DND-41 (cell line): Measurements from ENCODE around the gene RAI1.

Experiments used
- EZH2 ChIP-seq: IDR thresholded peaks from 3 replicates; pipeline ENCODE4 v1.6.1; 2012; ENCODE audit warnings: borderline replicate concordance, low read depth, mild to moderate bottlenecking, moderate library complexity, low read length, inconsistent platforms; ENCODE audit not compliant: severe bottlenecking
- TF ChIP-seq, protein P1 (sequence below): IDR thresholded peaks from 2 replicates; pipeline ENCODE4 v1.5.1; 2012; ENCODE audit warnings: borderline replicate concordance, low read length, moderate library complexity, mild to moderate bottlenecking; ENCODE audit not compliant: poor library complexity, severe bottlenecking; ENCODE audit errors: extremely low read depth

DNA sequence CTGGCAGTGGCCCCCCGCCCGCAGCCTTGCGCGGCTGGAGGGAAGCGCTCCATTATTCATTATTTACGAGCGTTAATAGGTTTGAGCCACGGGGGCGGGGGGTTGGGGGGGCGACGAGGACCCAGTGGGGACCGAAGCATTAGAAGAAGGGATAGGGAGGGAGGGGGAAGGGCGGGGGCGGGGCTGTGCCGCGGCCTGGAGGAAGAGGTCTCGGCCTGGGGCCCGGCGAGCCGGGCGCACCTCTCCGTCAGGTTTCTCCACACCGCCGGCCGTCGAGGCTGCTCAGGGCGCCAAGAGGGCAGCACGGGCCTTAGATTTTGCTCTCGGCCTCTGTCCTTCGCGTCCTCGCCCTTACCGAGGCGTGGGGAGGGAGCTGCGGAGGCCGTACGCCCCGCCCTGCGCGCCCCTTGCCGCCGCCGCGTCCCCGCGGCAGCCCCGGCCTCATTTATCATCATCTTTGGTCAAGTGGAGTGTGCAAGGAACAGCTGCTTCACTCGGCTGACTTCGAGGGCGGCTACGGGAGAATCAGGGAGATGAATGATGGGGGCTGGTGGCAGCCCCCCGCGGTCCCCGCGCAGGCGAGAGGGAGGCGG lies 101.4 kb downstream of the RAI1 start:
- TF ChIP-seq, protein P1, sequence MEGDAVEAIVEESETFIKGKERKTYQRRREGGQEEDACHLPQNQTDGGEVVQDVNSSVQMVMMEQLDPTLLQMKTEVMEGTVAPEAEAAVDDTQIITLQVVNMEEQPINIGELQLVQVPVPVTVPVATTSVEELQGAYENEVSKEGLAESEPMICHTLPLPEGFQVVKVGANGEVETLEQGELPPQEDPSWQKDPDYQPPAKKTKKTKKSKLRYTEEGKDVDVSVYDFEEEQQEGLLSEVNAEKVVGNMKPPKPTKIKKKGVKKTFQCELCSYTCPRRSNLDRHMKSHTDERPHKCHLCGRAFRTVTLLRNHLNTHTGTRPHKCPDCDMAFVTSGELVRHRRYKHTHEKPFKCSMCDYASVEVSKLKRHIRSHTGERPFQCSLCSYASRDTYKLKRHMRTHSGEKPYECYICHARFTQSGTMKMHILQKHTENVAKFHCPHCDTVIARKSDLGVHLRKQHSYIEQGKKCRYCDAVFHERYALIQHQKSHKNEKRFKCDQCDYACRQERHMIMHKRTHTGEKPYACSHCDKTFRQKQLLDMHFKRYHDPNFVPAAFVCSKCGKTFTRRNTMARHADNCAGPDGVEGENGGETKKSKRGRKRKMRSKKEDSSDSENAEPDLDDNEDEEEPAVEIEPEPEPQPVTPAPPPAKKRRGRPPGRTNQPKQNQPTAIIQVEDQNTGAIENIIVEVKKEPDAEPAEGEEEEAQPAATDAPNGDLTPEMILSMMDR = no peak
- no peak for TF ChIP-seq EZH2
